HuH-7.5 (cell line): Measurements from ENCODE around the gene PLSCR3.

Experiments
- DNase-seq: peaks from one replicate; pipeline ENCODE4 v3.0.0; 2011; ENCODE audit warnings: low spot score

Gene PLSCR3

GRCh38 chr17:7405350-7406234 is 11.3 kb upstream of the PLSCR3 start:
- no peak for DNase-seq

GRCh38 chr17:7404737-7405349 is 10.5 kb upstream of the PLSCR3 start:
- peak; percentile 66 for DNase-seq

GRCh38 chr17:7403977-7404736 is 9.8 kb upstream of the PLSCR3 start, which contains the start of gene TMEM256:
TMEM256 (minus strand) TSS chr17:7404097; CDS start chr17:7404084, 13 bp downstream.
- peak; percentile 96 for DNase-seq

GRCh38 chr17:7403727-7403976 is 9.3 kb upstream of the PLSCR3 start:
- DNase-seq, result peak; percentile 75

- DNase-seq, result no peak
Measured at GRCh38 chr17:7403043-7403726, 8.9 kb upstream of the PLSCR3 start.

- no peak for DNase-seq
Measured at GRCh38 chr17:7398612-7399011, 4.3 kb upstream of the PLSCR3 start.

GRCh38 chr17:7396147-7396546 is 1.8 kb upstream of the PLSCR3 start:
- no peak for DNase-seq

- DNase-seq, result no peak
Measured at GRCh38 chr17:7393613-7394451, 493 bp downstream of the PLSCR3 start.

- no peak for DNase-seq
Measured at GRCh38 chr17:7392696-7393612, 1.4 kb downstream of the PLSCR3 start.

GRCh38 chr17:7391307-7391706 is 3.0 kb downstream of the PLSCR3 start:
- DNase-seq, result no peak

GRCh38 chr17:7389924-7390910 is 4.1 kb downstream of the PLSCR3 start:
- DNase-seq, result no peak

- DNase-seq, result no peak
Measured at GRCh38 chr17:7388856-7389255, 5.5 kb downstream of the PLSCR3 start.

GRCh38 chr17:7384489-7385081 is 9.7 kb downstream of the PLSCR3 start:
- no peak for DNase-seq

GRCh38 chr17:7383742-7384488 is 10.4 kb downstream of the PLSCR3 start:
- no peak for DNase-seq

- no peak for DNase-seq
Measured at GRCh38 chr17:7383371-7383741, 11.0 kb downstream of the PLSCR3 start.

GRCh38 chr17:7382901-7383300 is 11.4 kb downstream of the PLSCR3 start:
- no peak for DNase-seq

GRCh38 chr17:7380855-7381683 is 13.3 kb downstream of the PLSCR3 start, which contains the start of gene TNK1:
TNK1 (plus strand) TSS chr17:7381089; CDS start chr17:7382927, 1,838 bp downstream.
- peak; percentile 70 for DNase-seq
